ENCODE data around the gene MAP7D3. TPM values are rescaled to one million over a fixed set of nuclear protein-coding genes. Genes with fewer than 3 reads are reported as not detected.
"Not testable (repeated sequence)": the region's sequence is repeated elsewhere in the genome, so short reads cannot be mapped to it uniquely, and the experiment has no call there.

Gene MAP7D3
- polyA plus RNA-seq, 1 donor from 2014 or later = 8.7 TPM

GRCh38 chrX:136192135-136192534 lies 59.1 kb downstream of the MAP7D3 start:
- peaks cover 4% of the 10 kb centered on the region for H3K27me3 Mint-ChIP-seq
- H3K9me3 Mint-ChIP-seq = no peaks in the 10 kb centered on the region
- no peak overlapping the region for H3K4me3 Mint-ChIP-seq
- no peak overlapping the region for H3K27ac Mint-ChIP-seq
- H3K4me1 Mint-ChIP-seq = peaks cover 8 to 17% (median 10%) of the 10 kb centered on the region in 3 donors
- no peaks in the 10 kb centered on the region for H3K36me3 Mint-ChIP-seq

DNA sequence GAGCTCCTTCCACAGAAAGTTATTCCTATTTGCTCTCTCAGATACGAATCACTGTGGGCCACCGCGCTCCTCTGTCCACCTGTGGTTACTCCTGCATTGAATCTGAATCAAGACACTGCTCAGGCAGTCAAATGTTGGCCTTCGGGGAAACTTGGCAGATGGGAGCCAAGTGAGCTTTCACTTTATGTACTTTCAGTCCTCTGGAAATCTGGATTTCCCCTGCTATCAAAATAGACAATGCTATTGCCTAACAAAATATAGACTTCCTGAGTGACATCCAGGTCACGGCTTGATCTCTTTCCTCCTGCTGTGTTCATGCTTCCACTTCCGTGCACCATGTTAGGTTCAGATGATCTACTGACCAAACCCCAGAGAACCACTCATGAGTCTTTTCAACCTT lies 60.0 kb downstream of the MAP7D3 start:
- H3K4me1 Mint-ChIP-seq = peaks cover 8 to 17% (median 10%) of the 10 kb centered on the region in 3 donors

GRCh38 chrX:136190038-136190713 lies 61.0 kb downstream of the MAP7D3 start:
- H3K9me3 Mint-ChIP-seq = no peaks in the 10 kb centered on the region
- H3K4me1 Mint-ChIP-seq = peaks cover 8 to 17% (median 10%) of the 10 kb centered on the region in 3 donors
- no peak overlapping the region for H3K27ac Mint-ChIP-seq
- H3K36me3 Mint-ChIP-seq = no peaks in the 10 kb centered on the region
- no peak overlapping the region for H3K4me3 Mint-ChIP-seq
- peaks cover 5% of the 10 kb centered on the region for H3K27me3 Mint-ChIP-seq

More for the DNA sequence above, 60.0 kb downstream of the MAP7D3 start:
- Mint-ChIP-seq H3K9me3 (no peaks in the 10 kb centered on the region), H3K27ac (no peak overlapping the region), H3K4me3 (no peak overlapping the region), H3K36me3 (no peaks in the 10 kb centered on the region), H3K27me3 (peaks cover 5% of the 10 kb centered on the region)

DNA sequence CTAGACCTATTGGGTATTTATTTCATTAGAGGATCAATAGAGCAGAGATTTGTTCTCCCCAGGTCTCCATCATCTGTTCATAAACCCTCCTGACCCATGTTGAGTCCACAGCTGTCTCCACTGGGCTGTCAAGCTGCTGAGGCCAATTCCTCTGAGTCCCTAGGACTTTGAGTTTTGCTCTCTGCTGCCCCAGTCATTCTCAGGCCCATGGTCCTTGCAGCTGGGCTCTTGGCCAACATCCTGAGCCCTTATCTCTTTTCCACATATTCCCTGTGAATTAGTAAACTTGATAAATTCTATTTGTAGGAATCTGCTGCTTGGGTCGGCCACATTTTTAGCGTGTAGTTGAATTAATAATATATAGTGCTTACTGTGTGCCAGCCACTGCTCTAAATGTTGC lies 62.0 kb downstream of the MAP7D3 start:
- H3K27ac Mint-ChIP-seq = peak overlapping the region in 1 of 3 donors; percentile 37
- H3K9me3 Mint-ChIP-seq = no peaks in the 10 kb centered on the region
- H3K4me3 Mint-ChIP-seq = peak overlapping the region in 1 of 4 donors; percentile 56
- peaks cover 5% of the 10 kb centered on the region for H3K27me3 Mint-ChIP-seq
- no peaks in the 10 kb centered on the region for H3K36me3 Mint-ChIP-seq
- H3K4me1 Mint-ChIP-seq = peaks cover 8 to 17% (median 9%) of the 10 kb centered on the region in 3 donors

DNA sequence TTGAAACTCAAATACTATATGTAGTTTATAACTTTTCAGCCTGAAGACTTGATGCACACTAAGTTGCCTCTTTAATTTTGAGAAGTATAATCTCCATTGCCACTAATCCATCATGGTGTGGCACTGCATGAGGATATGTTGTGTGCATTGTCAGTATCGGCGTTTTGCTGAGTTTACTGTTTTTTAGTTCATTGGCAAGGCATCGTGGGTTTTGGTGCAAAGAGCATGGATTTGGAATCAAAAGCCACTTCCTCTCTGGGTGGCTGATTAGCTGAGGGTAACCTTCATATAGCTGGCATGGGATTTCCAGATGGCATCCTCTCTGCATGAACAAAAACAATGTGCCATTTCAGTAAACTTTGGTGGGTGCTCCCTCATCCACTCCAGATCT lies 65.2 kb downstream of the MAP7D3 start:
- H3K4me3 Mint-ChIP-seq = no peak overlapping the region
- H3K27me3 Mint-ChIP-seq = peaks cover 3% of the 10 kb centered on the region
- H3K9me3 Mint-ChIP-seq = no peaks in the 10 kb centered on the region
- H3K4me1 Mint-ChIP-seq = no peaks in the 10 kb centered on the region
- H3K36me3 Mint-ChIP-seq = no peaks in the 10 kb centered on the region
- no peak overlapping the region for H3K27ac Mint-ChIP-seq

DNA sequence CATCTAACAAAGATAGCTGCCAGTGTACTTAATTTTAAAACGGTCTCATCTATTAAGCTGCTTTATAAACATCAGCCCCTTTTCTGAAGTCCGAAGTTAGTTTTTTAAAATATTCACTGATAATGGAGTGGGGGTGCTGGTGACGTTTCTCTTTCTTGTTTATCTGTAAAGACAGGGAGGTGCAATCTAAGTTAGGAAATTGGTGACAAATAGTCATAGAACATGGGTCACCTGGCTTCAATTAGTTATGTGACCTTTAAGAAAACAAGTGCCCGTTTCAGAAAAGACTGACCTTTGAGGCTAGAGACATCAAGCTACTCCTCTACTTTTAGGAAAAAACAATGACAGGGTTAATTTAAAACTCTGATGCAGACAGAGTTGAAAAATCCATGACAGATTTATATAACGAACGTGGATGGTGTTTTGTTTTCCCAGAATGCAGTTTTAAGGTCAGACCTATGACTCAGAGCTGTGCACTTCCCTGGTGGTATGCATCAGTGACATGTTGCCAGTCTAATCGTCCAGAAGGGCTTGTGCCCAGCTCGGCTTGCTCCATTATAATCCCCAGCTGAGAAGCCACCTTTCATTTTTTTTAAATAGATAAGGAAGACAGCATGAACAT lies 65.7 kb downstream of the MAP7D3 start:
- no peaks in the 10 kb centered on the region for H3K4me1 Mint-ChIP-seq
- H3K27me3 Mint-ChIP-seq = peaks cover 3% of the 10 kb centered on the region
- no peak overlapping the region for H3K27ac Mint-ChIP-seq
- H3K36me3 Mint-ChIP-seq = no peaks in the 10 kb centered on the region
- no peaks in the 10 kb centered on the region for H3K9me3 Mint-ChIP-seq
- no peak overlapping the region for H3K4me3 Mint-ChIP-seq

- no peaks in the 10 kb centered on the region for H3K4me1 Mint-ChIP-seq
- H3K9me3 Mint-ChIP-seq = no peaks in the 10 kb centered on the region
- H3K27ac Mint-ChIP-seq = peak overlapping the region in 1 of 3 donors; percentile 7
- H3K27me3 Mint-ChIP-seq = peaks cover 1% of the 10 kb centered on the region
- no peak overlapping the region for H3K4me3 Mint-ChIP-seq
- no peaks in the 10 kb centered on the region for H3K36me3 Mint-ChIP-seq
These were observed 67.3 kb downstream of the MAP7D3 start for GRCh38 chrX:136183917-136184316.

DNA sequence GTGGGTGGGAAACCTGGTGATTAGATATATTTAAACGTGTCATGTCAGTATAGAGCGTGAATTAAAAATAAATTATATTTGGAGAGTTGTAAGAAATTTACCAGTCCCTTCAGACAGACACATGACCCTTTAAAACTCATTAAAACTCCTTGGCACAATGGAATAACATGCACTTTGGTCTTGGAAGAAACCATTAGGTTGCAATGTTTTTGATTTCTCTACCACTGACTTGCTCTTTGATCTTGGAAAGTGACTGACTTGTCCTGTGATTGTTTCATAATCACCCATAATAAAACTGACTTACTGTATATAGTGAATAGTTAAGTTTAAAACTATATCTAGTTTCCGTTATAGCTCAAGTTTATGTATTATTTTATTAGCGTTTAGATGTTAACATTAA lies 68.0 kb downstream of the MAP7D3 start:
- H3K4me1 Mint-ChIP-seq = no peaks in the 10 kb centered on the region
- H3K36me3 Mint-ChIP-seq = no peaks in the 10 kb centered on the region
- no peak overlapping the region for H3K4me3 Mint-ChIP-seq
- no peaks in the 10 kb centered on the region for H3K9me3 Mint-ChIP-seq
- peaks cover 3% of the 10 kb centered on the region for H3K27me3 Mint-ChIP-seq
- H3K27ac Mint-ChIP-seq = no peak overlapping the region

DNA sequence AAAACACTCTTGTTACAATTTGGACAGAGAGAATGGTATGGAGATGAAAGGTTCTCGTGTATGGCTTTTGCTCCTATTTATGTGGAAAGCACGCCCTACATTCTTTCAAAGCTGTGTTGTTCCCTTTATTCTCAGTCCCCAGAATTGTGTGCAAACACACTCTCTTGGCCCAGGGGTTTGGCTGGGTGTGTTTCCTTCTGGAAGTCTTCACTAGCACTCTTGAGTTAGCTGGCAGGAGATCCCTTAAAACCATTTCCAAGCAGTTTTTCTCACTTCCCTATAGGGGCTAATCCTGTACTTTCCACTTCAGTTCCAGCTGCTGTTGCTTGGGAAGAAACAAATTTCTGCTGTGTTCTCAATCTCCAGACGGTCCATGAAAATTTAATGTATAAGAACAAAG lies 68.8 kb downstream of the MAP7D3 start:
- H3K36me3 Mint-ChIP-seq = no peaks in the 10 kb centered on the region
- no peak overlapping the region for H3K27ac Mint-ChIP-seq
- no peak overlapping the region for H3K4me3 Mint-ChIP-seq
- no peaks in the 10 kb centered on the region for H3K9me3 Mint-ChIP-seq
- H3K27me3 Mint-ChIP-seq = peaks cover 3% of the 10 kb centered on the region
- H3K4me1 Mint-ChIP-seq = no peaks in the 10 kb centered on the region

- H3K36me3 Mint-ChIP-seq = no peaks in the 10 kb centered on the region
- H3K4me3 Mint-ChIP-seq = no peak overlapping the region
- peaks cover 1% of the 10 kb centered on the region for H3K27me3 Mint-ChIP-seq
- H3K27ac Mint-ChIP-seq = no peak overlapping the region
- H3K4me1 Mint-ChIP-seq = no peaks in the 10 kb centered on the region
- no peaks in the 10 kb centered on the region for H3K9me3 Mint-ChIP-seq
These were observed 72.1 kb downstream of the MAP7D3 start for GRCh38 chrX:136179133-136179532.

- Mint-ChIP-seq H3K36me3 (no peaks in the 10 kb centered on the region), H3K27me3 (peaks cover 3% of the 10 kb centered on the region), H3K4me3 (no peak overlapping the region), H3K9me3 (no peaks in the 10 kb centered on the region), H3K27ac (no peak overlapping the region), H3K4me1 (no peaks in the 10 kb centered on the region)
These were observed 74.8 kb downstream of the MAP7D3 start for GRCh38 chrX:136176399-136176825.

DNA sequence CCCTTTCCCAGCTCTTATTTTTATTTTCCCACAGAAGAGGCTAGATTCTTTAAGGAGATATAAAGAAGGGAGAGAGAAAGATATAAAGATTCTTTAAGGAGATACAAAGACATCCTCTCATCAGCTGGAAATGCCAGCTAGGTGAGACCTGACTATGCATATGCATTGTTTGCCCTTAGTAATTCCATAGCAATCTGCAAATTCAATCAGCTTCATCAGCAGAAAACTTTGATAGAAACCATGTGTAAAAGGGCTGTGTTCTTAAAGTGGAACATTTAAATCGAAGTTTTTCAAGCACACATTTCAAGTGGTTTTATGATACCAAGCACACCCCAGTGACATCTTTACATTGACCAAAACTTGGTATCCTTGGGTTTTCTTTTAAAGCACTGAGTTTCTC lies 79.8 kb downstream of the MAP7D3 start:
- no peak overlapping the region for H3K4me3 Mint-ChIP-seq
- H3K27me3 Mint-ChIP-seq = peaks cover 2% of the 10 kb centered on the region
- no peaks in the 10 kb centered on the region for H3K36me3 Mint-ChIP-seq
- no peaks in the 10 kb centered on the region for H3K9me3 Mint-ChIP-seq
- no peak overlapping the region for H3K27ac Mint-ChIP-seq
- no peaks in the 10 kb centered on the region for H3K4me1 Mint-ChIP-seq

DNA sequence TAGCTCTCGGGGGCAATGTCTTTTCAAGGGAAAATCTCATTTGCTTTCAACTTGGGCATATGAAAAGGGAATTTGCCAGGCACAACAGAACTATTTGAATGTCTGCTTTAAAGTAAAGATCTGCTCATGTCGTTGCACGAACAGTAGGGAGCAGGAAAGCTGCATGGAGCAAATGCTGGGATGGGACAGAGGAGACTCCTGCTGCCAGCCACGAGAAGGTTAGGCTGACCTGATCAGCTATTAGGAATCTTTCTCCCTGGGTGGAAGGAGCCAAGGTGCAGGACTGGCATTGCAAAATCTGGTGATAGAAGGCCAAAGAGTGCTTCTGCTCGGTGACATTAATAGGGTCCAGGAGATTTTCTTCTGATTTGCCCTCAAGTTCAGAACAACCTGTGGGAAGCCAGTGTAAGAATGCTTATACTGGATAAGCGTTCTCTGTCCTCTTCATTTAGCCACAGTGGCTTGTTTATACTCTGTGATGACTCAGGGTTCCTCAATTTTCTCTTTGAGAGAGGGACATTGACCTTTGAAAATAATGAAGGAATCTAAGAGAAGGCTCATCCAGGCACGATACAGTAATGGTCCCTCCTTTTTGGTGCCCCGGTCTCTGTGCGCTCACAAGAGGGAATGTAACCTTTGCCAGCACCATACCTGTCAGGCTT lies 80.9 kb downstream of the MAP7D3 start:
- H3K4me3 Mint-ChIP-seq = no peak overlapping the region
- no peaks in the 10 kb centered on the region for H3K36me3 Mint-ChIP-seq
- no peaks in the 10 kb centered on the region for H3K4me1 Mint-ChIP-seq
- H3K27me3 Mint-ChIP-seq = peaks cover 2% of the 10 kb centered on the region
- no peaks in the 10 kb centered on the region for H3K9me3 Mint-ChIP-seq
- no peak overlapping the region for H3K27ac Mint-ChIP-seq

- Mint-ChIP-seq H3K4me3 (no peak overlapping the region), H3K27me3 (peaks cover 2% of the 10 kb centered on the region), H3K36me3 (no peaks in the 10 kb centered on the region), H3K27ac (no peak overlapping the region), H3K4me1 (no peaks in the 10 kb centered on the region), H3K9me3 (no peaks in the 10 kb centered on the region)
These were observed 82.1 kb downstream of the MAP7D3 start for GRCh38 chrX:136168929-136169735.

DNA sequence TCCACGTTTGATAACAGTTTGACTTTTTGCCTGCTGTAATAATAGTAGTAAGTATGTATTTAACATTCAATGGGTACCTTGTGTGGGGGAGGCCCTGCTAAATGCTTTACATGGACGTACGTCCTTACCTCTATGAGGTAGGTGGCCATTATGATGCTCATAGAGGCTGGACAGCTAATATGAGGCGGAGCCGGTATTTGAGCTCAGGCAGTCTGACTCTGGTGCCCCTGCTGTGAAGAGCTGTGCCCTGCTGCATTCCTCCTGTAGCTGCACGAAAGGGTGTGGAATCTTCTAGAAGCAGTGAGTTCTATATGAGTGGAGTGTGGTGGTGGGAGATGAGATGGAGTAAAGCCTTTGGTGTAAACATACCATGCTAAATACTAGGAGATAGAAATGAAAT lies 83.2 kb downstream of the MAP7D3 start:
- not testable (repeated sequence) for H3K9me3 Mint-ChIP-seq, H3K4me1 Mint-ChIP-seq, H3K27me3 Mint-ChIP-seq, H3K4me3 Mint-ChIP-seq, H3K27ac Mint-ChIP-seq, H3K36me3 Mint-ChIP-seq

Data from IgD-negative memory B cell (primary cell).